ENCODE results near the gene AP4S1.

AP4S1 gene

DNA sequence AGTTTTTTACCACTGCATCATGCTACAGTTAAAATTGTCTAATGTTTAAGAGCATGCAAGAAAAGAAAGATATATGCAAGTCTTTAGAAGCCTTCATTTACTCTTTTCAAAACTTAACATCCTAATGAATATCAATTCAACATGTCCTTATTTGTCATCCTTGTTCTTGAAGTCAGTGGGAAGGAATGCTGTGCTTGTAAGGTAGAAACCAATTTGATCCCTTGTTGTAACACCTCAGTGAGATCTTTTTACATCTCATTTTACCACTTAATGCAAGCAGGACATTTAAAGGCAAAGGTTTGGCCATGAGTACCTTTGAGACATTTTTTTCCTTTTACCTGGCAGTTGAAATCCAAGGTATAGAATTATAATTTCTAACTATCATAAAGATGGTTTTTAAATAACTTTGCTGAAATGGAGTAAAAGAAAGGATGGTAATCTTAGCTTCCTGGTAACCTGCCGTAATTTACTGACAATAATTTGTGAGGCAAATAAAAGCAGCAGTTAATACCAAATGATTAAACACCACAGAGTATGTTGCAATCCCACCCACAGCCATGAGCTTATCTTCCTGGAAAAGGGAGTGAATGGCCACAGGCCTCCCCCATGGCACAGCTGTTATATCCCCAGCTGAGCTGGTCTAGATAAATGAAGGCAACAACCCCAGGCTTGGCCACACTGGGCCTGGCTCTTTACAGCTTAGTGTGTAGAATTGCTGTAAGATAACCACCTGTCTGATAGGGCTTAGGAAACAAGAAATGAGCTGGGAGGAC, 33.9 kb downstream of the AP4S1 start:
- ChIA-PET POLR2A (interaction anchor here (0.5 to 1.9 kb wide), 2 partner anchors 19 to 33 kb away, joined by 4 to 10 read pairs; partner anchors contain the start of genes AP4S1 and STRN3), CTCF (interaction anchor here (0.6 to 0.7 kb wide), 2 partner anchors 9 to 20 kb away, joined by 3 read pairs; no protein-coding TSS in a partner anchor)
- Histone ChIP-seq H3K4me1 (ENCODE audit: control insufficient read depth, insufficient read depth, low read length) (peaks cover 8% of the 10 kb centered on the region), H3K9me3 (ENCODE audit: control insufficient read depth, insufficient read depth, low read depth, low read length) (no peaks in the 10 kb centered on the region), H3K4me3 (ENCODE audit: low read depth, low read length) (no peak overlapping the region), H3K36me3 (ENCODE audit: control insufficient read depth in 2 of 2, insufficient read depth in 1 of 2, low read length in 2 of 2) (no peaks in the 10 kb centered on the region), H3K27ac (ENCODE audit: extremely low read depth, low read depth, low read length) (no peak overlapping the region)
- TF ChIP-seq ZNF600 (tag by site-specific recombination; IDR thresholded peaks at IDR 0.05) (no peak), PATZ1 (tag by site-specific recombination; IDR thresholded peaks at IDR 0.05) (0 out of 2 replicates have a peak, but pooled peaks have one; percentile 39), ZNF138 (tag by site-specific recombination; IDR thresholded peaks at IDR 0.05; ENCODE audit: borderline replicate concordance) (no peak), SCRT2 (tag by site-specific recombination; IDR thresholded peaks at IDR 0.05) (no peak), ZNF514 (tag by site-specific recombination; IDR thresholded peaks at IDR 0.05) (no peak), GFI1B (tag by site-specific recombination; IDR thresholded peaks at IDR 0.05) (no peak), ZNF501 (tag by site-specific recombination; IDR thresholded peaks at IDR 0.05) (no peak), ZNF211 (tag by site-specific recombination; IDR thresholded peaks at IDR 0.05; ENCODE audit: low read depth) (no peak), ZNF350 (tag by site-specific recombination; IDR thresholded peaks at IDR 0.05) (no peak), TCF7L2 (IDR thresholded peaks at IDR 0.05; ENCODE audit: borderline replicate concordance, low read depth, low read length) (no peak), WT1 (tag by site-specific recombination; IDR thresholded peaks at IDR 0.05) (peak; percentile 71), REPIN1 (tag by site-specific recombination; IDR thresholded peaks at IDR 0.05; ENCODE audit: low read depth) (no peak), ZNF223 (tag by site-specific recombination; IDR thresholded peaks at IDR 0.05) (no peak), FEZF1 (tag by site-specific recombination; IDR thresholded peaks at IDR 0.05) (0 out of 2 replicates have a peak, but pooled peaks have one; percentile 10), BCL11A (tag by site-specific recombination; IDR thresholded peaks at IDR 0.05; ENCODE audit: low read depth) (no peak), ZNF214 (tag by site-specific recombination; IDR thresholded peaks at IDR 0.05; ENCODE audit: borderline replicate concordance) (no peak)
- TF ChIP-seq, protein P1, sequence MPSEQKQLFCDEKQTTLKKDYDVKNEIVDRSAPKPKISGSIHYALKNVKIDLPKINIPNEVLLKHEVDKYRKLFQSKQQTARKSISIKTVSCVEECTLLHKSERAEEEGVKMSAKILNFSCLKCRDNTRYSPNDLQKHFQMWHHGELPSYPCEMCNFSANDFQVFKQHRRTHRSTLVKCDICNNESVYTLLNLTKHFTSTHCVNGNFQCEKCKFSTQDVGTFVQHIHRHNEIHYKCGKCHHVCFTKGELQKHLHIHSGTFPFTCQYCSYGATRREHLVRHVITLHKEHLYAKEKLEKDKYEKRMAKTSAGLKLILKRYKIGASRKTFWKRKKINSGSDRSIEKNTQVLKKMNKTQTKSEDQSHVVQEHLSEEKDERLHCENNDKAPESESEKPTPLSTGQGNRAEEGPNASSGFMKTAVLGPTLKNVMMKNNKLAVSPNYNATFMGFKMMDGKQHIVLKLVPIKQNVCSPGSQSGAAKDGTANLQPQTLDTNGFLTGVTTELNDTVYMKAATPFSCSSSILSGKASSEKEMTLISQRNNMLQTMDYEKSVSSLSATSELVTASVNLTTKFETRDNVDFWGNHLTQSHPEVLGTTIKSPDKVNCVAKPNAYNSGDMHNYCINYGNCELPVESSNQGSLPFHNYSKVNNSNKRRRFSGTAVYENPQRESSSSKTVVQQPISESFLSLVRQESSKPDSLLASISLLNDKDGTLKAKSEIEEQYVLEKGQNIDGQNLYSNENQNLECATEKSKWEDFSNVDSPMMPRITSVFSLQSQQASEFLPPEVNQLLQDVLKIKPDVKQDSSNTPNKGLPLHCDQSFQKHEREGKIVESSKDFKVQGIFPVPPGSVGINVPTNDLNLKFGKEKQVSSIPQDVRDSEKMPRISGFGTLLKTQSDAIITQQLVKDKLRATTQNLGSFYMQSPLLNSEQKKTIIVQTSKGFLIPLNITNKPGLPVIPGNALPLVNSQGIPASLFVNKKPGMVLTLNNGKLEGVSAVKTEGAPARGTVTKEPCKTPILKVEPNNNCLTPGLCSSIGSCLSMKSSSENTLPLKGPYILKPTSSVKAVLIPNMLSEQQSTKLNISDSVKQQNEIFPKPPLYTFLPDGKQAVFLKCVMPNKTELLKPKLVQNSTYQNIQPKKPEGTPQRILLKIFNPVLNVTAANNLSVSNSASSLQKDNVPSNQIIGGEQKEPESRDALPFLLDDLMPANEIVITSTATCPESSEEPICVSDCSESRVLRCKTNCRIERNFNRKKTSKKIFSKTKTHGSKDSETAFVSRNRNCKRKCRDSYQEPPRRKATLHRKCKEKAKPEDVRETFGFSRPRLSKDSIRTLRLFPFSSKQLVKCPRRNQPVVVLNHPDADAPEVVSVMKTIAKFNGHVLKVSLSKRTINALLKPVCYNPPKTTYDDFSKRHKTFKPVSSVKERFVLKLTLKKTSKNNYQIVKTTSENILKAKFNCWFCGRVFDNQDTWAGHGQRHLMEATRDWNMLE (tag by site-specific recombination; conservative IDR thresholded peaks at IDR 0.05; ENCODE audit: low read depth) = no peak
- TF ChIP-seq, protein P2, sequence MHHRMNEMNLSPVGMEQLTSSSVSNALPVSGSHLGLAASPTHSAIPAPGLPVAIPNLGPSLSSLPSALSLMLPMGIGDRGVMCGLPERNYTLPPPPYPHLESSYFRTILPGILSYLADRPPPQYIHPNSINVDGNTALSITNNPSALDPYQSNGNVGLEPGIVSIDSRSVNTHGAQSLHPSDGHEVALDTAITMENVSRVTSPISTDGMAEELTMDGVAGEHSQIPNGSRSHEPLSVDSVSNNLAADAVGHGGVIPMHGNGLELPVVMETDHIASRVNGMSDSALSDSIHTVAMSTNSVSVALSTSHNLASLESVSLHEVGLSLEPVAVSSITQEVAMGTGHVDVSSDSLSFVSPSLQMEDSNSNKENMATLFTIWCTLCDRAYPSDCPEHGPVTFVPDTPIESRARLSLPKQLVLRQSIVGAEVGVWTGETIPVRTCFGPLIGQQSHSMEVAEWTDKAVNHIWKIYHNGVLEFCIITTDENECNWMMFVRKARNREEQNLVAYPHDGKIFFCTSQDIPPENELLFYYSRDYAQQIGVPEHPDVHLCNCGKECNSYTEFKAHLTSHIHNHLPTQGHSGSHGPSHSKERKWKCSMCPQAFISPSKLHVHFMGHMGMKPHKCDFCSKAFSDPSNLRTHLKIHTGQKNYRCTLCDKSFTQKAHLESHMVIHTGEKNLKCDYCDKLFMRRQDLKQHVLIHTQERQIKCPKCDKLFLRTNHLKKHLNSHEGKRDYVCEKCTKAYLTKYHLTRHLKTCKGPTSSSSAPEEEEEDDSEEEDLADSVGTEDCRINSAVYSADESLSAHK (tag by site-specific recombination; IDR thresholded peaks at IDR 0.05) = no peak
- TF ChIP-seq, protein P3, sequence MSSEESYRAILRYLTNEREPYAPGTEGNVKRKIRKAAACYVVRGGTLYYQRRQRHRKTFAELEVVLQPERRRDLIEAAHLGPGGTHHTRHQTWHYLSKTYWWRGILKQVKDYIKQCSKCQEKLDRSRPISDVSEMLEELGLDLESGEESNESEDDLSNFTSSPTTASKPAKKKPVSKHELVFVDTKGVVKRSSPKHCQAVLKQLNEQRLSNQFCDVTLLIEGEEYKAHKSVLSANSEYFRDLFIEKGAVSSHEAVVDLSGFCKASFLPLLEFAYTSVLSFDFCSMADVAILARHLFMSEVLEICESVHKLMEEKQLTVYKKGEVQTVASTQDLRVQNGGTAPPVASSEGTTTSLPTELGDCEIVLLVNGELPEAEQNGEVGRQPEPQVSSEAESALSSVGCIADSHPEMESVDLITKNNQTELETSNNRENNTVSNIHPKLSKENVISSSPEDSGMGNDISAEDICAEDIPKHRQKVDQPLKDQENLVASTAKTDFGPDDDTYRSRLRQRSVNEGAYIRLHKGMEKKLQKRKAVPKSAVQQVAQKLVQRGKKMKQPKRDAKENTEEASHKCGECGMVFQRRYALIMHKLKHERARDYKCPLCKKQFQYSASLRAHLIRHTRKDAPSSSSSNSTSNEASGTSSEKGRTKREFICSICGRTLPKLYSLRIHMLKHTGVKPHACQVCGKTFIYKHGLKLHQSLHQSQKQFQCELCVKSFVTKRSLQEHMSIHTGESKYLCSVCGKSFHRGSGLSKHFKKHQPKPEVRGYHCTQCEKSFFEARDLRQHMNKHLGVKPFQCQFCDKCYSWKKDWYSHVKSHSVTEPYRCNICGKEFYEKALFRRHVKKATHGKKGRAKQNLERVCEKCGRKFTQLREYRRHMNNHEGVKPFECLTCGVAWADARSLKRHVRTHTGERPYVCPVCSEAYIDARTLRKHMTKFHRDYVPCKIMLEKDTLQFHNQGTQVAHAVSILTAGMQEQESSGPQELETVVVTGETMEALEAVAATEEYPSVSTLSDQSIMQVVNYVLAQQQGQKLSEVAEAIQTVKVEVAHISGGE (tag by site-specific recombination; conservative IDR thresholded peaks at IDR 0.05; ENCODE audit: low read depth) = no peak
- TF ChIP-seq, protein P4, sequence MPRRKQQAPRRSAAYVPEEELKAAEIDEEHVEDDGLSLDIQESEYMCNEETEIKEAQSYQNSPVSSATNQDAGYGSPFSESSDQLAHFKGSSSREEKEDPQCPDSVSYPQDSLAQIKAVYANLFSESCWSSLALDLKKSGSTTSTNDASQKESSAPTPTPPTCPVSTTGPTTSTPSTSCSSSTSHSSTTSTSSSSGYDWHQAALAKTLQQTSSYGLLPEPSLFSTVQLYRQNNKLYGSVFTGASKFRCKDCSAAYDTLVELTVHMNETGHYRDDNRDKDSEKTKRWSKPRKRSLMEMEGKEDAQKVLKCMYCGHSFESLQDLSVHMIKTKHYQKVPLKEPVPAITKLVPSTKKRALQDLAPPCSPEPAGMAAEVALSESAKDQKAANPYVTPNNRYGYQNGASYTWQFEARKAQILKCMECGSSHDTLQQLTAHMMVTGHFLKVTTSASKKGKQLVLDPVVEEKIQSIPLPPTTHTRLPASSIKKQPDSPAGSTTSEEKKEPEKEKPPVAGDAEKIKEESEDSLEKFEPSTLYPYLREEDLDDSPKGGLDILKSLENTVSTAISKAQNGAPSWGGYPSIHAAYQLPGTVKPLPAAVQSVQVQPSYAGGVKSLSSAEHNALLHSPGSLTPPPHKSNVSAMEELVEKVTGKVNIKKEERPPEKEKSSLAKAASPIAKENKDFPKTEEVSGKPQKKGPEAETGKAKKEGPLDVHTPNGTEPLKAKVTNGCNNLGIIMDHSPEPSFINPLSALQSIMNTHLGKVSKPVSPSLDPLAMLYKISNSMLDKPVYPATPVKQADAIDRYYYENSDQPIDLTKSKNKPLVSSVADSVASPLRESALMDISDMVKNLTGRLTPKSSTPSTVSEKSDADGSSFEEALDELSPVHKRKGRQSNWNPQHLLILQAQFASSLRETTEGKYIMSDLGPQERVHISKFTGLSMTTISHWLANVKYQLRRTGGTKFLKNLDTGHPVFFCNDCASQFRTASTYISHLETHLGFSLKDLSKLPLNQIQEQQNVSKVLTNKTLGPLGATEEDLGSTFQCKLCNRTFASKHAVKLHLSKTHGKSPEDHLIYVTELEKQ (tag by site-specific recombination; IDR thresholded peaks at IDR 0.05; ENCODE audit: borderline replicate concordance) = no peak

Measured in HEK293 (cell line).